ENCODE results near the gene GIMD1.

GIMD1 gene

DNA sequence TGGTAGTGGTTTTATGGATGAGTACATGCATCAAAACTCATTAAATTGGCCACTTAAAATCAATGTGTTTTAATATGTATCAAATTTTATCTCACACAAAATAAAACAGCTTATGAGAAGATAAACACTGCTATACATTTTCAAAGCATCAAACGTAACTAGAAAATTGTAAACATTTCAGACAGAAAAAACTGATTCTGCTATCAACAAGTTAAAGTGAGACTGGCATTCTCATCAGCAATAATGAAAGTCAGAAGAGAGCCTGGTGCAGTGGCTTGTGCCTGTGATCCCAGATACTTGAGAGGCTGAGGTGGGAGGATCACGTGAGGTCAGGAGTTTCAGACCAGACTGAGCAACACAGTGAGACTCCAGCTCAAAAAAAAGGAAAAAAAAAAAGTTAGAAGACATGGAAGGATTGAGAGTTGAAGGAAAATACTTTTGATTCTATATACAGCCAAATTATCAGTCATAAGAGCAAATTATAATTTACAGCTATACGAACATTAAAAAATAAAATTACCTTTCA is 55.5 kb downstream of the GIMD1 start:
- no peak for DNase-seq

DNA sequence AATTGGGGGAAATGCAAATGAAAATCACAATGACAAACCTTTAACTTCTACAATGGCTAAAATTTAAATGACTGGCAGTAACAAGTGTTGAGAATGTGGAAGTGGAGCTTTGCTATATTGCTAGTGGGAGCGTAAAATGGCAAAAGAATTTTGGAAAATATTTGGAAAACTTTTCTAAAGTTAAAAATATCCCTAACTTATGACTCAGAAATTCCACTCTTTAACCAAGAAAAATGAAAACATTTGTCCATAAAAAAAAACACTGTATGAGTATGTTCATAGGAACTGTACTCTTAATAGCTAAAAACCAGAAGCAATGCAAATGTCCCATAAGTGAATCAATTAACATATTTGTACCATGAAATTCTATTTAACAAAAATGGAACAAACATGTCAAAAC is 56.2 kb downstream of the GIMD1 start:
- DNase-seq = no peak

Measured in stimulated activated CD4-positive, alpha-beta T cell treated with anti-CD3 and anti-CD28 coated beads, Interleukin-15, amount 100 ng/mL, for 24 hours (primary cell).